HG02763 (cell line): Measurements from ENCODE around the gene ETDC.

Experiments
- ATAC-seq: cut with Tn5 transposase; IDR thresholded peaks from one replicate; pipeline ENCODE4 v1.9.1; 2021; ENCODE audit warnings: mild to moderate bottlenecking, moderate library complexity; ENCODE audit not compliant: unreplicated experiment

The ETDC gene

GRCh38 chrX:135345107-135345589 is 35.9 kb downstream of the ETDC start:
- ATAC-seq = no peak

DNA sequence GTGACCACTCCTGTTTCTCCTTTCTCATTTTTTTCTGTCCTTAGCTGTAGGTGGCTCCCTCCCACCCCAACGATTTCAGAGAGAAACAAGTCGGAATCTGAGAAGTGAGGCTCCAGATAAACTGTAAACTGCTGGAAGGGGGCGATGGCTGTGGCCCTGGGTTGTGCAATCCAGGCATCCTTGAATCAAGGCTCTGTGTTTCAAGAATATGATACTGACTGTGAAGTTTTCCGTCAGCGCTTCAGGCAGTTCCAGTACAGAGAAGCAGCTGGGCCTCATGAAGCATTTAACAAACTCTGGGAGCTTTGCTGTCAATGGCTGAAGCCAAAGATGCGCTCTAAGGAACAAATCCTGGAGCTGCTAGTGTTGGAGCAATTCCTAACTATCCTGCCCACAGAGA is 37.7 kb downstream of the ETDC start:
- no peak for ATAC-seq

DNA sequence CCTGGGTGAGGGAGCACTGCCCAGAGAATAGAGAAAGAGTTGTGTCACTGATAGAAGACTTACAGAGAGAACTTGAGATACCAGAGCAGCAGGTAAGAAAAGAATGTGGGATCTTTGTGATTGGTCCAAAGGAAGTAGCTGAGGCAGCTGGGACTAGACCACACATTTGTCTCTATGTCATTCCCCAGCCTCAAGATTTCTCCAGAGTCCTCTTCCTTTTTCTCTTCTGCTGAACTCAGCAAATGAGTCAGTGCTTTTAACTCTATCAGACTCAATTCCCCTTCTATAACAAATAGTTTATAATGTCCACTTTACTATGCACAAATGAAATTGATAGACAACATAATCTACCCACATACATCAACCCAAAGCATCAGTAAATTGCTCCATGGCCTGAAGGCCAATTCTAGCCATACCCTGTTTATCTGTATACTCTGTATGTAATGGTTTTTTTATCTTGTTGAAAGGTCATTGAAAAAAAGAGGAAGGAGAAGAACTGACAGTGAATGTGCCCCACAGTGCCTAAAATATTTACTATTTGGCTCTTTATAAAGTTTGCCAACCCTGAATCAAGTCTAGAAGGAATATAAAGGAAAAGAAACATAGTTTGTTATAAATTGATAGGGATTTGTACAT is 38.2 kb downstream of the ETDC start:
- no peak for ATAC-seq

GRCh38 chrX:135354288-135354687 is 45.0 kb downstream of the ETDC start:
- ATAC-seq = no peak
